GM12878 (cell line): ENCODE measurements around the gene USP10.

ENCODE experiments used
- CTCF ChIP-seq, 3 experiments: IDR thresholded peaks in 2 of 3; conservative IDR thresholded peaks in 1 of 3; 2 replicates each; pipeline ENCODE4 v1.5.1; 2011; ENCODE audit warnings: low read depth in 3 of 3, low read length in 3 of 3, mild to moderate bottlenecking in 3 of 3, control low read depth in 2 of 3, moderate library complexity in 2 of 3, inconsistent platforms in 1 of 3, mixed read lengths in 1 of 3; ENCODE audit not compliant: control insufficient read depth in 2 of 3, insufficient read depth in 1 of 3; ENCODE audit errors: extremely low read depth in 1 of 3
- GABPA ChIP-seq: IDR thresholded peaks from 2 replicates; pipeline ENCODE4 v1.6.1; 2014; ENCODE audit warnings: antibody characterized with exemption, low read depth, mild to moderate bottlenecking, inconsistent platforms
- JUND ChIP-seq: IDR thresholded peaks from 2 replicates; pipeline ENCODE4 v1.6.1; 2012; ENCODE audit warnings: low read depth, mild to moderate bottlenecking, low read length, improper control_type of control experiment, moderate library complexity

- TF ChIP-seq GABPA (no peak), CTCF (IDR thresholded peaks at IDR 0.05 in 2 of 3, conservative IDR thresholded peaks at IDR 0.05 in 1 of 3; ENCODE audit: control insufficient read depth in 2 of 3, extremely low read depth in 1 of 3, insufficient read depth in 1 of 3, low read depth in 3 of 3, low read length in 3 of 3) (no peak), JUND (no peak)
Observed at GRCh38 chr16:84652566-84652965, 47.2 kb upstream of the USP10 start.
